ENCODE results near the gene ESX1. TPM values are rescaled to one million over a fixed set of nuclear protein-coding genes. Genes with fewer than 3 reads are reported as not detected.

The ESX1 gene
- not detected in 2 replicates for total RNA-seq (ENCODE audit: low replicate concordance)

GRCh38 chrX:104254442-104255115 lies at the start of gene ESX1:
ESX1 (minus strand) TSS chrX:104254933; CDS start chrX:104254849, 84 bp downstream.

Other genes with a start within 250 kb of the ESX1 start
- not detected in 2 replicates for gene H2BW1, start 241.2 kb downstream of the ESX1 start, total RNA-seq (ENCODE audit: low replicate concordance)
- not detected in 2 replicates for gene H2BW2, start 215.0 kb downstream of the ESX1 start, total RNA-seq (ENCODE audit: low replicate concordance)
- 0.35 and 3.1 TPM in 2 replicates for gene TMSB15C, start 178.7 kb downstream of the ESX1 start, total RNA-seq (ENCODE audit: low replicate concordance)
- 0.12 and 0.98 TPM in 2 replicates for gene ZCCHC18, start 142.4 kb downstream of the ESX1 start, total RNA-seq (ENCODE audit: low replicate concordance)
- gene SLC25A53, start 97.9 kb downstream of the ESX1 start, total RNA-seq (ENCODE audit: low replicate concordance): 7.7 and 13.5 TPM in 2 replicates
- 8.0 and 24.4 TPM in 2 replicates for gene FAM199X, start 88.5 kb downstream of the ESX1 start, total RNA-seq (ENCODE audit: low replicate concordance)

All from smooth muscle cell of the coronary artery (primary cell).